Astrocyte of the hippocampus (primary cell): ENCODE measurements around the gene MS4A12.
"Not testable (repeated sequence)": the region's sequence is repeated elsewhere in the genome, so short reads cannot be mapped to it uniquely, and the experiment has no call there.

ENCODE experiments used
- DNase-seq: peaks from one replicate; pipeline ENCODE4 v3.0.0; 2011; ENCODE audit warnings: low read depth, low spot score

The MS4A12 gene

GRCh38 chr11:60512651-60513225 is 20.2 kb downstream of the MS4A12 start:
- no peak for DNase-seq

GRCh38 chr11:60513496-60514460 is 21.2 kb downstream of the MS4A12 start:
- no peak for DNase-seq

- DNase-seq, result no peak
Observed at GRCh38 chr11:60515144-60515855, 22.7 kb downstream of the MS4A12 start, which contains the start of gene MS4A13. Gene MS4A13 (plus strand): TSS chr11:60515392. CDS start chr11:60518084, 2,692 bp downstream.

- no peak for DNase-seq
Observed at GRCh38 chr11:60528465-60528864, 35.9 kb downstream of the MS4A12 start.

GRCh38 chr11:60528934-60529333 is 36.4 kb downstream of the MS4A12 start:
- DNase-seq, result no peak

- no peak for DNase-seq
Observed at GRCh38 chr11:60530454-60531100, 38.0 kb downstream of the MS4A12 start.

GRCh38 chr11:60532383-60532782 is 39.8 kb downstream of the MS4A12 start:
- DNase-seq, result not testable (repeated sequence)

GRCh38 chr11:60538627-60539026 is 46.0 kb downstream of the MS4A12 start:
- not testable (repeated sequence) for DNase-seq

- DNase-seq, result no peak
Observed at GRCh38 chr11:60544077-60544476, 51.5 kb downstream of the MS4A12 start.
